Ovary (tissue), 9 donors: Measurements from ENCODE around the gene THAP6. TPM values are rescaled to one million over a fixed set of nuclear protein-coding genes. Genes with fewer than 3 reads are reported as not detected.
"Not testable (repeated sequence)": the region's sequence is repeated elsewhere in the genome, so short reads cannot be mapped to it uniquely, and the experiment has no call there.

Source experiments
- DNase-seq, 5 donors: peaks; one replicate each; pipeline ENCODE4 v3.0.0-alpha.2; 2019 to 2020
- H3K27ac ChIP-seq, 2 donors: fragments of 200-600 bp; one replicate each; pipeline versions ENCODE4 v1.5.1 to v1.8.0; 2019 to 2022
- H3K27me3 ChIP-seq: fragments of 200-600 bp; one replicate; pipeline ENCODE4 v1.8.0; 2022
- H3K36me3 ChIP-seq: fragments of 200-600 bp; sonication (generic); one replicate; pipeline ENCODE4 v1.5.1; 2019
- H3K4me1 ChIP-seq: one replicate; pipeline ENCODE4 v1.8.1; 2013; ENCODE audit warnings: mild to moderate bottlenecking, moderate library complexity; ENCODE audit not compliant: insufficient read depth
- H3K4me3 ChIP-seq: fragments of 200-600 bp; sonication (generic); one replicate; pipeline ENCODE4 v1.5.1; 2017
- H3K9me3 ChIP-seq, 2 donors: fragments of 200-600 bp in 1 of 2; sonication (generic) in 1 of 2; one replicate each; pipeline versions ENCODE4 v1.5.1 to v1.8.1; 2013 to 2019; ENCODE audit warnings: mild to moderate bottlenecking in 1 of 2, moderate library complexity in 1 of 2
- EP300 ChIP-seq: sonication (generic); formaldehyde crosslinking; IDR thresholded peaks from one replicate; pipeline ENCODE4 v1.6.1; 2017; ENCODE audit warnings: antibody characterized with exemption
- POLR2A ChIP-seq: fragments of 450-650 bp; IDR thresholded peaks from one replicate; pipeline ENCODE4 v1.6.1; 2017; ENCODE audit warnings: antibody characterized with exemption, mild to moderate bottlenecking, moderate library complexity
- WGBS, 3 donors: extraction: QIAGEN DNeasy Blood & Tissue Kit in 1 of 3; methylation state at CpG; one replicate each; pipeline versions ENCODE4 v1.1.5 to v1.1.7; 2013 to 2017; 5-methylcytosine and 5-hydroxymethylcytosine counted together
- intact Hi-C, 4 donors: fragments of 100-400 bp; cut with DNase I; formaldehyde crosslinking; loops; one replicate each; pipeline versions ENCODE4 v1.11.0 to v1.15.1; 2022 to 2023
- polyA plus RNA-seq, 2 donors: library from polyadenylated mRNA; stranded (reverse); fragments of 200-250 nt in 1 of 2; fragments of 350-450 nt in 1 of 2; fragmentation: Illumina TruSeq in 1 of 2; extraction: RNeasy Lipid Tissue Mini Kit (QIAGEN cat#74804) in 1 of 2; gene quantifications; one replicate each; pipeline ENCODE4 v1.2.3, GENCODE V29; 2013 to 2014
- total RNA-seq, 7 donors: library from RNA; depleted of rRNA in 2 of 7; stranded (reverse); fragments of >200 nt in 2 of 7; fragmentation: NEBNext Ultra II Directional in 3 of 7; extraction: Animal tissue kit (Norgen Biotek cat#: 25700) in 3 of 7; gene quantifications; one replicate each; pipeline versions ENCODE4 v1.1.0 to v1.2.4, GENCODE V29; 2016 to 2023
- TF ChIP-seq, protein P1 (sequence below), 3 donors: fragments of 450-650 bp in 2 of 3; fragments of 200-600 bp in 1 of 3; IDR thresholded peaks; one replicate each; pipeline versions ENCODE4 v1.5.1 to v1.8.0; 2016 to 2022; ENCODE audit warnings: antibody characterized with exemption in 3 of 3, mild to moderate bottlenecking in 1 of 3
- donor health status: DM: no; HTN: no; CAD: no; lungs with moderate emphysema.
- donor health status: DM: no; HTN: no; CAD: no.
- donor health status: Bipolar disorder and iron deficiency.
- donor health status: DM: yes; HTN: yes; CAD: no.
- donor health status: DM: no; HTN: no; CAD: no.
- donor health status: DM: yes; HTN: yes; CAD: no.

THAP6 gene
- total and polyA plus RNA-seq, 9 donors: 7.4 to 30.7 (median 15.7) TPM

DNA sequence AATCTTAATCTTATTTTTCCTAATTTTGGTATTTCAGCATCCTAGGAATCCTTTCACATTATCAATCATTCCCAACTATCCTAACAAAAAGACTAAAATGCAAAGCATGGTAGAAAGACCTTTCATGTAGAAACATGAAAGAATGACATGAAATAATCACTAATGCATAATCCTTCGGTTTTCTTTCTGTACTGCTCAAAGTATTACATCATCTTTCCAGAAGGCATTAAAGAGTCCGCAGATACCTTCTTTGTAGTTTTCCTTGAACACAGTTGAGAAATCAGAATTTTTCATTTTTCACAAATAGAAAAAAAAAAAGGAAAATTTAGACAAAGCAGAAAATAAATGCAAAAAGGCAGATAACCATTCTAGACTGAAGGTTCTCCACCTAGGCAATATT is 11.6 kb upstream of the THAP6 start:
- no peak overlapping the region for H3K4me3 ChIP-seq
- no peak overlapping the region for H3K27ac ChIP-seq
- no peaks in the 10 kb centered on the region for H3K36me3 ChIP-seq
- no peaks in the 10 kb centered on the region for H3K4me1 ChIP-seq
- H3K9me3 ChIP-seq: no peaks in the 10 kb centered on the region
- no peak for TF ChIP-seq POLR2A
- no peak for TF ChIP-seq EP300
- TF ChIP-seq, protein P1, sequence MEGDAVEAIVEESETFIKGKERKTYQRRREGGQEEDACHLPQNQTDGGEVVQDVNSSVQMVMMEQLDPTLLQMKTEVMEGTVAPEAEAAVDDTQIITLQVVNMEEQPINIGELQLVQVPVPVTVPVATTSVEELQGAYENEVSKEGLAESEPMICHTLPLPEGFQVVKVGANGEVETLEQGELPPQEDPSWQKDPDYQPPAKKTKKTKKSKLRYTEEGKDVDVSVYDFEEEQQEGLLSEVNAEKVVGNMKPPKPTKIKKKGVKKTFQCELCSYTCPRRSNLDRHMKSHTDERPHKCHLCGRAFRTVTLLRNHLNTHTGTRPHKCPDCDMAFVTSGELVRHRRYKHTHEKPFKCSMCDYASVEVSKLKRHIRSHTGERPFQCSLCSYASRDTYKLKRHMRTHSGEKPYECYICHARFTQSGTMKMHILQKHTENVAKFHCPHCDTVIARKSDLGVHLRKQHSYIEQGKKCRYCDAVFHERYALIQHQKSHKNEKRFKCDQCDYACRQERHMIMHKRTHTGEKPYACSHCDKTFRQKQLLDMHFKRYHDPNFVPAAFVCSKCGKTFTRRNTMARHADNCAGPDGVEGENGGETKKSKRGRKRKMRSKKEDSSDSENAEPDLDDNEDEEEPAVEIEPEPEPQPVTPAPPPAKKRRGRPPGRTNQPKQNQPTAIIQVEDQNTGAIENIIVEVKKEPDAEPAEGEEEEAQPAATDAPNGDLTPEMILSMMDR (IDR thresholded peaks at IDR 0.05): no peak
- 93 to 98% (median 96%) methylated on average over 2 of the region's 2 CpGs for WGBS, 3 donors
- DNase-seq: no peak
- H3K27me3 ChIP-seq: no peaks in the 10 kb centered on the region
- intact Hi-C loops: no loop called here

DNA sequence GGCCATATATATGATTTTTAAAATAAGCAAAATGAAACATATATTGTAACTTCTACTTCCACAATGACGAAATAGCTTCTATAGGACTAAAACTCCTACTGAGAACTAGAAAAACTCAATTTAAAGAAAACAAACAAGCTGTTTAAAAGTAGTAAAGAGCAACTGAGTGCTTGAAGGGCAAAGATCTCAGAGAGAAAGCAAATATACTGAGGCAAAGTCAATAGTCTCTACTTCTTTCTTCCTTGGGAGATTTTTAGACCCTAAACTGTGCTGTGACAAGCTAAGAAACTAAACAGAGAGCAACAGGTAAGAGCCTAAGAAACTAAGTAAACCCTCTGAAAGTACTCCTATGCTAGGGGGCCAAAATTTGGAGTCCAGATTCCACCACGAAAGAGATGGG is 8.6 kb upstream of the THAP6 start:
- Histone ChIP-seq H3K9me3 (no peaks in the 10 kb centered on the region), H3K4me3 (no peak overlapping the region), H3K4me1 (no peaks in the 10 kb centered on the region), H3K36me3 (no peaks in the 10 kb centered on the region), H3K27me3 (no peaks in the 10 kb centered on the region), H3K27ac (no peak overlapping the region)
- TF ChIP-seq POLR2A: no peak
- no peak for TF ChIP-seq EP300
- TF ChIP-seq, protein P1 (IDR thresholded peaks at IDR 0.05): no peak
- DNase-seq: no peak
- intact Hi-C loops: no loop called here
- 95 to 96% (median 95%) methylated on average over 2 of the region's 2 CpGs for WGBS, 3 donors

DNA sequence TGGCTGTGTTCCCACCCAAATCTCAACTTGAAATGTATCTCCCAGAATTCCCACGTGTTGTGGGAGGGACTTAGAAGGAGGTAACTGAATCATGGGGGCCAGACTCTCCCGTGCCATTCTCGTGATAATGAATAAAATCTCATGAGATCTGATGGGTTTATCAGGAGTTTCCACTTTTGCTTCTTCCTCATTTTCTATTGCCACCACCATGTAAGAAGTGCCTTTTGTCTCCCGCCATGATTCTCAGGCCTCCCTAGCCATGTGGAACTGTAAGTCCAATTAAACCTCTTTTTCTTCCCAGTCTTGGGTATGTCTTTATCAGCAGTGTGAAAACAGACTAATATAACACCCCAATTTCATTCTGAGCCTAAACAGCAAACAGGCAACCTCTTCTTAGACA is 4.7 kb upstream of the THAP6 start:
- H3K4me1 ChIP-seq, H3K9me3 ChIP-seq, H3K36me3 ChIP-seq, DNase-seq, H3K27me3 ChIP-seq, intact Hi-C loops, H3K4me3 ChIP-seq, H3K27ac ChIP-seq: not testable (repeated sequence)
- 76 to 89% (median 82%) methylated on average over 4 of the region's 4 CpGs for WGBS, 3 donors

DNA sequence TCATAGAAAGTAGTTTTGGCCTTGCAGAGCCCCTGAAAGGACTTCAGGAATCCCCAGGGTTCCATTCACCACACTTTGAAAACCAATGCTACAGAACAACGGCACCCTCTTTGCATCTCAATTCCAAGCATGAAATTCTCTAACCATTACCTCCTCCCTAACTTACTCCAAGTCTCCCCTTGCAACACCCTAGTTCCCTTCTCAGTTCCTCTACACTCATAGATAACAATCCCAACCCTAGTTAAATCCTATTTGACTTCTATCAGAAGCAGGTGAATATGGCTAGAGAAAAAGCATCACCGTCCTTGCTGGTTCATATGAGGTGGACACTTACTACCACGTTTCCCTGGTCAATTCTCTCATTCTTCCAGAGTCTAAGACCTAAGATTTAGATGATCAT is 2.4 kb upstream of the THAP6 start:
- H3K27ac ChIP-seq: no peak overlapping the region
- H3K36me3 ChIP-seq: no peaks in the 10 kb centered on the region
- no peaks in the 10 kb centered on the region for H3K27me3 ChIP-seq
- 61 to 79% (median 73%) methylated on average over 3 of the region's 3 CpGs for WGBS, 3 donors
- H3K9me3 ChIP-seq: no peaks in the 10 kb centered on the region
- DNase-seq: no peak
- intact Hi-C loops: loop anchor here in 1 of 4 donors (10.0 kb wide), 2 partner anchors 153 to 577 kb away; partner anchors contain the start of gene PARM1
- TF ChIP-seq EP300: no peak
- TF ChIP-seq, protein P1 (IDR thresholded peaks at IDR 0.05): no peak
- no peak for TF ChIP-seq POLR2A
- no peak overlapping the region for H3K4me3 ChIP-seq
- H3K4me1 ChIP-seq: peaks cover 10% of the 10 kb centered on the region

DNA sequence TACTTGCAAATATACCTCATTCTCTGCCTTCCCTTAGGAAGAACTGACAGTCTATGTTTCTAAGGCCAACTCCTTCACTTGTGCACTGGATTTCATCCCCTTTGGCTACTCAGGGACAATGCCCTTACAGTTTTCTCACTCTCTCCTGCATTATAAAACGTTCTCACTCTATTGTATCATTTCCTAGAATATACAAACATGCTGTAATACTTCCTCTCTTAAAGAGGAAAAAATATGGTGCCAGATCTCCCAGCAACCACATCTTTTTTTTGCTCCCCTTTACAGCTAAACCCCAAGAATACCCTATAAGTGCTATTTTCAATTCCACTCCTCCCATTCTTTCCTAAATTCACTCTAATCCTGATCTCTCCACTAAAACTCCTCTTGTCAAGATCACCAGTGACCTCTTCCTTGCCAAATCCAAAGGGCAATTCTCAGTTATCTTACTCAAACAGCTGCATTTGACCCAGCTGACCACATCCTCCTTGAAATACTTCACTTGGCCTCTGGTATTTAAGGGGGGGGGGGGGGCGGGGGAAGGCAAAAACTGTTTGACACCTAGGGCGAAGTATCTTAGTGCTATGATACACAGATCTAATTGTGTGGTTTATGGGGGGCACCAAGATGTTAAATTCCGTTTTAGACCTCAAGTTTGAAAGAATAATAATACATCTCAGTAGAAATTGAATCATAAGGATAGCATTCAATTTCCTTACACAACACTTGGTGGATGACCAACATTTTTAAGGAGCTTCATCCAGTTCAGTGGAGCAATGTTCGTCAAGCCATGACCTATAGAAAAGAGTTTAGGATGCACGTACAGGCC is 1.7 kb upstream of the THAP6 start:
- DNase-seq: no peak
- no peaks in the 10 kb centered on the region for H3K27me3 ChIP-seq
- no peak overlapping the region for H3K4me3 ChIP-seq
- H3K4me1 ChIP-seq: peaks cover 10% of the 10 kb centered on the region
- H3K36me3 ChIP-seq: no peaks in the 10 kb centered on the region
- H3K9me3 ChIP-seq: no peaks in the 10 kb centered on the region
- H3K27ac ChIP-seq: no peak overlapping the region
- WGBS, 3 donors: 45 to 61% (median 49%) methylated on average over 6 of the region's 6 CpGs
- intact Hi-C loops: loop anchor here in 1 of 4 donors (10.0 kb wide), 2 partner anchors 152 to 578 kb away; partner anchors contain the start of gene PARM1
- no peak for TF ChIP-seq EP300
- TF ChIP-seq, protein P1 (IDR thresholded peaks at IDR 0.05): no peak
- TF ChIP-seq POLR2A: no peak
